Head of caudate nucleus (tissue), 42 donors: Measurements from ENCODE around the gene AMOT.

Source experiments
- DNase-seq, 42 donors: peaks; one replicate each; pipeline versions ENCODE4 v3.0.0 to v3.0.0-alpha.2; 2020 to 2021; ENCODE audit warnings: mixed read lengths in 7 of 42
- intact Hi-C: fragments of 100-400 bp; cut with DNase I; formaldehyde crosslinking; loops from one replicate; pipeline ENCODE4 v1.15.0; 2022

The AMOT gene

DNA sequence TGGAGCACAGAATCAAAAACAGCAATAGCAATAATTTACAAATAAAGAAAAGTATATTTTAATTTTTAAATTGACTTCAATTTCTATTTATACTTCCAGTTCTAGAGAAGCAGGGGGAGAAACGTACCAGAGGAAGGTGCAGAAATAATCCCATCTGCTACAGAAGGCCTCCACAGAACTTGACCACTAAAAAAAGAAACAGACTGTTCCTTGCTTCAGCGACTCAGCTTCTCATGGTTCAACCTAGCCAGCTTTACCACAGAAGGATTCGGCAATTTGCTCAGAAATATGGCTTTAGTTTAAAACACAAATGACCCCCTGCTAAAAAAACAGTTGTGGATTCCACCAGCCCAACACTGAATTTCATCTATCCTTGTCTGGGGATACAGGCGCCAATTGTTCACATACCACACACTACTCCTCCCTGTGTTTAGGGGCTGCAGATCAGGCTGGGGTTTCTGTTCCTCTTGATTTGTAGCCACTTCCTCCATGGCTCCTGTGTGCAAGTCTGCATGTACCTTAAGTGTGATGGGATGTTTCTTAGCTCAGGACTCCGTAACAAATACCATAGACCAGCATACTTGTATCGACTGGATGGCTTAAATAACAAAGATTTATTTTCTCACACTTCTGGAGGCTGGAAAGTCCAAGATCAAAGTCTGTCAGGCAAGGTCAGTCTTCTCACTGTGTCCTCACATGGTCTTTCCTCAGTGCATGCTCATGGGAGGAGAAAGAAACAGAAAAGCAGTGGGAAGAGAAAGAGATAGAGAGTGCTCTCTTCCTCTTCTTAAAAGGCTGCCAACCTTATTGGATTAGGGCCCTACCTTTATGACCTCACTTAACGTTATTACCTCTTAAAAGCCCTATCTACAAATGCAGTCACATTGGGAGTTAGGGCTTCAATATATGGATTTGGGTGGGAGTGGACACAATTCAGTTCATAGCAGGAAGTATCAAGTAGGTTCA is 79.1 kb downstream of the AMOT start:
- intact Hi-C loops, result no loop called here
- DNase-seq, result peak in 3 of 42 donors; percentile 1 to 11 (median 1)

DNA sequence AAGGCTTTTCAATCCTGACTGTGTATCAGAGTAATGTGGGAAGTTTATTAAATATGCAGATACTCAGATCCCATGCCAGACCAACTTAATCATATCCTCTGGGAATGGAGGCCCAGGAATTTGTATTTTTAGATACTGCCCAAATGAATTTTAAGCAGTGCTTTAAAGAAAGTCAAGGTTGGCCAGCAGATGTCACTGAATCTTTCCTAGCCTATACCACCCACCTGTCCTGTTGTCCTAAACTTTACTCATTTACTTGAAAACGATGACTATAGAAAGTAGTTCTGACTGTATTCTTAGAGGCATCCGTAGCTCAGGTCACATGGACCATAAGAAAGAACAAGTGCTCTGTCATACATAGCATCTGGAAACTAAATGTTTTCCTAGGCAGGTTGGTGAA is 79.9 kb downstream of the AMOT start:
- intact Hi-C loops, result no loop called here
- DNase-seq, result no peak

DNA sequence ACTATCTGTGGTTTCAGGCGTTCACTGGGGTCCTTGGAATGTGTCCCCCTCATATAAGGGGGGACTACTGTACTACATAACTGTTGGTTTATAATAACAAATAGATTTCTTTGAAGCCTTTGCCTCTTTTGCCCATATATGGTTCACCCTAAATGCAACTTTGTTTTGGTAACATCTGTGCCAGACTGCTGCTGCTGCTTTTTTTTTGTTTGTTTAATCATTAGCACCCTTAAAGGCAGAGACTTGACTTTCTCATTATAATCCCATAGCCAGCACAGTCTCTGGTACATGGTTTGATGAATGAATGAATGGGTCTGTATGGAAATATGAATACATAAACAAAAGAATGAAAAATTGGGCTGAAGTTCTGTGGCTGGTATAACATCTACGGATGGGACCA is 80.7 kb downstream of the AMOT start:
- intact Hi-C loops, result no loop called here
- DNase-seq, result no peak

DNA sequence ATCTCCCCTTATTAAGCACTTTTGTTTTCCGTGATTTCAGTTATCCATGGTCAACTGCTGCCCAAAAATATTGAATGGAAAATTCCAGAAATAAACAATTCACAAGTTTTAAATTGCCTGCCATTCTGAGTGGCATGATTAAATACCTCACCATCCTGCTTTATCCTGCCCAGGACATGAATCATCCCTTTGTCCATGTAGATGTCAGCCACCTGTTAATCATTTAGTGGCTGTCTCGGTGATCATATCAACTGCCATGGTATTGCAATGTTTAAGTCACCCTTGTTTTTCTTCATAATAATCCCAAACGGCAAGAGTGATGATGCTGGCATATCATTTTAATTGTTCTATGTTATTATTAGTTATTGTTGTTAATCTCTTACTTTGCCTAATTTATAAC is 81.1 kb downstream of the AMOT start:
- intact Hi-C loops, result no loop called here
- no peak for DNase-seq

DNA sequence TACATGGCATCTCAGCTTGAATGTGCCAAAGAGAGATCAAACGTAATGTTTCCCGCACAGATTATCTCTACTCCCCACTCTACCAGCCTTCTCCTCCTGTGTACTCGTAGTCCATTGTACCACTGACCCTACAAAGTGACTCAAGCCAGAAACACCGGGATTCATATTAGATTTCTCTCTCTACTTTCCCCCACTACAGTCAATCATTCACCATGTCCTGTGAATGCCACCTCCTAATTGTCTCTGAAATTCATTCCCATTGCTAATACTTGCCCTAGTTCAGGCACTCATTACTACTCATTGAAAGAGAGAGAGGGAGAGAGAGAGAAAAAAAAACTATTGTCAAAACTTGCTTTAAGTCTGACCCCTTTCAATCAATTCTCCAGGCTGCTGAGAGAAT is 82.7 kb downstream of the AMOT start:
- DNase-seq, result no peak

DNA sequence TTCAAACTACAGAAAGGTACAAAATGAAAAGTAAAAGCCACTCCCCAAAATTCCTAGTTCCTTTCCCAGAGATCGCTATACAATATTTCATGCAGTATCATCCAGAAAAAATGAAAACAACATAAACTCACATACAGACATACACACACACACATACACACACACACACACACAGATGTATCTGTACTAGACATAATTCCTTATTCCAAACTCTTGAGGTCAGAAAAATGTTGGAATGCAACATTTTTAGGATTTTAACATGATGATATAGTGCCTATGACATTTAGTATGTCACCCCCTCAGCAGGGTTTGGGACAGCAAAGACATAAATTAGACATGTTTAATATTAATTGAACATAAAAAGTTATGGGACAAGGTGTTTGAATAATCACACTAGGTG is 87.5 kb downstream of the AMOT start:
- no peak for DNase-seq
- intact Hi-C loops, result no loop called here

More for the DNA sequence above, 82.7 kb downstream of the AMOT start:
- intact Hi-C loops, result no loop called here

DNA sequence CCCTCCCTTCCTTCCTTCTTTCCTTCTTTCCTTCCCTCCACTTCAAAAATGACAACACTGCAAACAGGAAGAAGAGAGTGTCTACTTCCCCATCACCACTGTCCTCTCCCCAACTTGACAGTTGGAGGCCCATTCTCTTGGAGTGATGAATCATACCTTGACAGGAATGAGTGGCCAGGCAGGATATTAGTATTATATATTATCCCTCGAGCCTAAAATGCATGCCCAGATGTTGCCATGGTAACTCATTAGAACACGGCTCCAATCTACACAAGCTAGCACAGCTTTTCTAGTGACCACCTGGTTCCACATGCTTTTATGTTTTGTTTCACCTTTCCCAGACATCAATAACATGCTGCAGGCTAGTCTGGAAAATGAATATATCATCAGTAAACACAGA is 89.6 kb downstream of the AMOT start:
- DNase-seq, result no peak

DNA sequence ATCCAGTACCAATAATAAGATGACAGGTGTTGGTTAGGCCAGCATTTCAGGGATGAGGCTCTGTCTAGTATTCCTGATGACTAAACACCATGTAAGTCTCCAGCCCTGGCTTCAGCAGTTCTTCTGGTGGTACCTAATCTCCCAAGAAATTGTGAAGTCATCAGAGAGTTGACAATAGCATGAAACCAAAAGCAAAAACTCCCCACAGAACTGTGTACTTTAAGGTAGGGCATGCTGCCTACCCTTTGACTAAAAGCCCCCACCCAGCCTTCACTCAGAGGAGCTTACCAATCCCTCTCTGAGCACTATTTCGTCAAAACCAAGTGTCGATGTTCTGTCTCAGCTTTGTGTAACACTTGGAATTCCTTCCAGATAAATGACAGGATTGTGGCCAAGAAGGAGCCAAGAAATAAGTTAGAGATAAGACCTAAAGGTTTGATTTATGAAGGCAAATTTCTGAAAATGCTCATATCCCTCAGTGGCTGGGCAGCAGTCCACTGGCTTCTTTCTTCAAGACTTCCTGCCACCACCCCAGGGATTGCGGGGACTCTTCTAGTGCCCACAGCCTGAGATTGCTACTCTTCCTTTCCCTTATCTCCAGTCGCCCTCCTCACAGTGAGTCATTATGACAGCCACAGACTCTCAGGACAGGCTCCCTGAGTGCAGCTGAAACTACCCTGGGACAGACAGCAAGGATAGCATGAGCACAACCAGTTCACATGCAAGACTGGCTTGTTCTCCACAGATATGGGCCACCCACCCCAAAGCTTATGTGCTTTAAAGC is 93.6 kb downstream of the AMOT start:
- intact Hi-C loops, result no loop called here
- DNase-seq, result peak in 2 of 42 donors; percentile 1 to 9

More for the DNA sequence above, 89.6 kb downstream of the AMOT start:
- intact Hi-C loops, result no loop called here

DNA sequence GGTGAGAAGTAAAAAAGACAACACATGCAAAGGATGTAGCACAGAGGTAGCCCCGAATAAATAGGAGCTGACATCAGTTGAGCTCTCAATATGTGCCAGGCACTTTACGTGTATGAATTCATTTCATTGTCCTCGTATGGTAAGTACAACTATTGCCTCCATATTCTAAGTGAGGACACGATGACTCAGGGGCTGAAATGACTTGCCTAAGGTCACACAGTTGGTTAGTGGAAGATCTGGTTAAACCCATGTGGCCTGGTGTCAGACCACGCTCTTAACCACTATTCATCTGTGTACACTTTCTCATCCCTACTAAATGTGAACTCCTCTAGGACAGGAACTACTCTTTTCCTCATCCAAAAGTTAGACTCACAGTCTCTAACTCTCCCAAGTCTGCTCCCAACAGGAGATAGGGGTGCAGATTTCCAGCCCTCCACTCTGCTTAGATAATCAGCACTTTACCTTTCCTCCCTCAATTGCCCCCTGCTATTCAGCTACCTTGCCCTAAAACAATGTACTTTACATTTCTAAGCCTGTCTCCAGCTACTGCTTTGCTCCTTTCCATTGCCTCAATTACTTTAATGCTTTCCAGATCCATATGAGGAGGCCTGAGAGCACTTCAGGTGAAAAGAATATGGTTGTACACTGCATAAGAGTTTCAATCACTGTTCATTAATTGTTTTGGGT is 102.1 kb downstream of the AMOT start:
- intact Hi-C loops, result no loop called here
- DNase-seq, result no peak

DNA sequence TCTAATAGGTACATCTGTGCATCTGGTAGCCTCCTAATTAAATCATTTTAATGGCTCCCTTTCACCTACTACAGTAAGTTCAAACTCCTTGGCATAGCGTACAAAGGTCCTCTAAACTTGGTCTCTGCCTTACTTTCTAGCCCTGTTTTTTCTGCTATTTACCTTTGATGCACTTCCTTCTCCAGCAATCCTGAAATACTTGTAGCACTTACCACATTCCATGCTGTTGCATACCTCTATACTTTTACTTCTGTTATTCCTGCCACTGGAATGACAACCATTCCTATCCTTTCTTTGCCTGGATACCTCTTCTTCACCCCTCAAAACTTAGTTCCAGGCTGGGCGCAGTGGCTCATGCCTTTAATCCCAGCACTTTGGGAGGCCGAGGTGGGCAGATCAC is 104.3 kb downstream of the AMOT start:
- intact Hi-C loops, result no loop called here
- DNase-seq, result no peak

DNA sequence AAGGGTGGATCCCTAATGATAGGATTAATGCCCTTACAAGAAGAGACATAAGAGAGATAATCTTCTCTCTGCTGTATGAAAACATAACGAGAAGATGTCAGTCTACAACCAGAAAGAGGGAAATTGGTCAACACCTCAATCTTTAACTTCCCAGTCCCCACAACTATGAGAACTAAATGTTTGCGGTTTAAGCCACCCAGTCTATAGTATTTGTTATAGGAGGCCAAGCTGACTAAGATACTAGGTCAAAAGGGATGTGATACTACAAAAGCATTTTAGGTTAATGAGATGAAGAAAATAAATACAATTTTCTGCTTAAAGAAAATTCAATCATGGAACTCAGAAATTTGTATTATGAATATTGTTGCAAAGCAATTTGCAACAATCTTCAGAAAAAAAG is 105.5 kb downstream of the AMOT start:
- DNase-seq, result no peak
- intact Hi-C loops, result no loop called here

DNA sequence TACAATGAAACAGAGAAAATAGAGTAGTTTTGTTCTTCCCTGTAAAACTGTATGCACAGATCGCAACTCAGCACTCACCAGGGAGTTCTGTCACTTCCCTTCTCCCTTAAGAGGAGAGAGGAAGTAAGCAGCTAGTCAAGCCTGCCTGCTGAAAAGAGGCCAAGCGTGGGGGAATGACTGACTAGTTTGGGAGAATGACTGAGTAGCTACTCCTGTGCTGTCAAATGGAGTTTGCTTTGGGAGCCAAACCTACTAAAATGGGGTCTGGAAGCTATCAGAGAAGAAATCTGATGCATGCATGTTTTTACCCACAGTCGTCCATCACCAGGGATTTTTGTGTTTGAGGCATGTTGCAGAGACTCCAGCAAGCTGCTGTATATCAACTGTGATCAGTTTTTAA is 106.3 kb downstream of the AMOT start:
- intact Hi-C loops, result no loop called here
- DNase-seq, result peak in 26 of 42 donors; percentile 2 to 60 (median 23)

DNA sequence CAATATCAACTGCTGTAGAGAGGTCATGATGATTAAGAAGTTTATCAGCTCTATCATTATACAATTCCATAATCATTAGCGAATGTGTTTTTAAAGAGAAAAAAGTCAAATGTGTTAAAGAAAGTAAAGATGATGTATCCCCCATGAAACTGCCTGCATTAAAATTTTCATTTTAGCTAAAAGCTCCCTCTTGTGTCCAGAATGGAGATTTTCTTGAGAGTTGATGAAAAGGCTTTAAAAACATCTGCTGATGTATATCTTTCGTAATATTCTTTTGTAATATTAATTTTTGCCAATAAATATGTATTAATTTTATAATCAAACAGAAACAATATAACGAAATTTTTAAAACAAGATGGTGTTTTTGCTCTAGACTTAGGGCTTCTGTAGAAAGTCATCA is 108.8 kb downstream of the AMOT start:
- no peak for DNase-seq
- intact Hi-C loops, result no loop called here
